Panc1 (cell line): ENCODE measurements around the gene MYH7B. TPM values are rescaled to one million over a fixed set of nuclear protein-coding genes. Genes with fewer than 3 reads are reported as not detected.

ENCODE experiments used
- ATAC-seq: fragments of 200-7000 bp; cut with Tn5 transposase; 2 replicates; pipeline ENCODE4 v1.9.1; 2020; ENCODE audit warnings: mild to moderate bottlenecking, moderate library complexity
- BruUV-seq: library from RNA; stranded (reverse); fragments of 400-500 nt; replicated peaks from 2 replicates; lab custom pipeline; 2021; lab: Mats Ljungman, UMichigan
- CTCF ChIA-PET: fragments of 300-600 bp; sonication (Branson Sonifier 250); formaldehyde crosslinking; loops from one replicate; lab custom pipeline; 2022; ENCODE audit warnings: antibody characterized with exemption; lab: Charles Lee
- POLR2A ChIA-PET: fragments of 300-600 bp; sonication (Branson Sonifier 250); formaldehyde crosslinking; loops from one replicate; lab custom pipeline; 2022; ENCODE audit warnings: antibody characterized with exemption; lab: Charles Lee
- DNase-seq: peaks from one replicate; pipeline ENCODE4 v3.0.0-alpha.2; 2010; ENCODE audit warnings: low read depth, low spot score
- H3K27ac ChIP-seq: 2 replicates; pipeline ENCODE4 v1.5.1; 2011; ENCODE audit warnings: mild to moderate bottlenecking, low read length, inconsistent platforms
- H3K27me3 ChIP-seq: fragments of 200-500 bp; sonication (Bioruptor generic); 2 replicates; pipeline ENCODE4 v1.6.0; 2014; ENCODE audit warnings: low read length, inconsistent platforms; ENCODE audit not compliant: control insufficient read depth, insufficient read depth
- H3K36me3 ChIP-seq: fragments of 200-500 bp; sonication (Bioruptor generic); 2 replicates; pipeline ENCODE4 v1.5.1; 2014; ENCODE audit warnings: inconsistent platforms, mild to moderate bottlenecking, low read length, moderate library complexity; ENCODE audit not compliant: control insufficient read depth, insufficient read depth
- H3K4me1 ChIP-seq: 2 replicates; pipeline ENCODE4 v1.5.1; 2011; ENCODE audit warnings: inconsistent platforms, mild to moderate bottlenecking, low read length, moderate library complexity; ENCODE audit not compliant: control insufficient read depth, insufficient read depth
- H3K4me3 ChIP-seq, 2 experiments: 2 replicates each; pipeline ENCODE4 v1.5.1; 2011 to 2012; ENCODE audit warnings: low read depth in 2 of 2, low read length in 2 of 2, mild to moderate bottlenecking in 2 of 2, inconsistent platforms in 1 of 2, moderate library complexity in 1 of 2
- H3K9me3 ChIP-seq: fragments of 200-500 bp; sonication (Bioruptor generic); 2 replicates; pipeline ENCODE4 v1.5.1; 2014; ENCODE audit warnings: low read depth, mild to moderate bottlenecking, inconsistent platforms, low read length, moderate library complexity; ENCODE audit not compliant: control insufficient read depth, insufficient read depth
- CTCF ChIP-seq: fragments of 450-650 bp; IDR thresholded peaks from 2 replicates; pipeline ENCODE4 v1.5.1; 2017; ENCODE audit warnings: mild to moderate bottlenecking
- POLR2AphosphoS5 ChIP-seq: IDR thresholded peaks from 2 replicates; pipeline ENCODE4 v1.6.1; 2012; ENCODE audit warnings: mild to moderate bottlenecking, low read depth, low read length, moderate library complexity
- REST ChIP-seq, 2 experiments: IDR thresholded peaks; 2 replicates each; pipeline ENCODE4 v1.6.1; 2011 to 2012; ENCODE audit warnings: low read depth in 2 of 2, control low read depth in 1 of 2, low read length in 1 of 2, mild to moderate bottlenecking in 1 of 2, moderate library complexity in 1 of 2; ENCODE audit not compliant: insufficient read depth in 1 of 2
- SIN3A ChIP-seq: IDR thresholded peaks from 2 replicates; pipeline ENCODE4 v1.6.1; 2012; ENCODE audit warnings: low read depth, mild to moderate bottlenecking, low read length, moderate library complexity, borderline replicate concordance; ENCODE audit not compliant: insufficient read depth
- TCF7L2 ChIP-seq: IDR thresholded peaks from 2 replicates; pipeline ENCODE4 v1.6.1; 2011; ENCODE audit warnings: mild to moderate bottlenecking, low read depth, low read length, inconsistent platforms
- in situ Hi-C: cut with HindIII; loops from 2 replicates; pipeline ENCODE4 v1.10.0; 2016; ENCODE audit warnings: low sequenced_read_pairs, low pct_unique_long_range_greater_than_20kb
- intact Hi-C: fragments of 100-400 bp; cut with micrococcal nuclease; formaldehyde crosslinking; loops from one replicate; pipeline ENCODE4 v1.10.0; 2022; ENCODE audit not compliant: unreplicated experiment
- total RNA-seq: library from RNA; stranded (reverse); gene quantifications from one replicate; pipeline ENCODE4 v1.2.1, GENCODE V29; 2021; ENCODE audit not compliant: unreplicated experiment

MYH7B gene
- total RNA-seq, 1 experiment from 2014 or later: 0.59 TPM

- Histone ChIP-seq H3K9me3 (no peaks in the 10 kb centered on the region), H3K36me3 (no peaks in the 10 kb centered on the region), H3K27ac (no peak overlapping the region), H3K4me1 (no peaks in the 10 kb centered on the region), H3K27me3 (no peaks in the 10 kb centered on the region), H3K4me3 (no peak overlapping the region)
- intact Hi-C loops: no loop called here
- ChIA-PET CTCF (no interaction called here), POLR2A (no interaction called here)
- in situ Hi-C loops: no loop called here
- ATAC-seq: no peak
- DNase-seq: no peak
- BruUV-seq: no TSS peak
- TF ChIP-seq CTCF (no peak), POLR2AphosphoS5 (no peak), SIN3A (no peak), REST (IDR thresholded peaks at IDR 0.05; ENCODE audit: insufficient read depth in 1 of 2, low read depth in 2 of 2, low read length in 1 of 2) (no peak), TCF7L2 (no peak)
Measured at GRCh38 chr20:34970193-34970840, 14.6 kb downstream of the MYH7B start.

- no TSS peak for BruUV-seq
- intact Hi-C loops: no loop called here
- Histone ChIP-seq H3K4me1 (no peaks in the 10 kb centered on the region), H3K9me3 (no peaks in the 10 kb centered on the region), H3K4me3 (no peak overlapping the region), H3K27ac (no peak overlapping the region), H3K27me3 (no peaks in the 10 kb centered on the region), H3K36me3 (no peaks in the 10 kb centered on the region)
- no peak for TF ChIP-seq CTCF
- TF ChIP-seq POLR2AphosphoS5: no peak
- no peak for TF ChIP-seq REST (IDR thresholded peaks at IDR 0.05; ENCODE audit: insufficient read depth in 1 of 2, low read depth in 2 of 2, low read length in 1 of 2)
- no peak for TF ChIP-seq TCF7L2
- no peak for TF ChIP-seq SIN3A
- in situ Hi-C loops: no loop called here
- ATAC-seq: no peak
- ChIA-PET POLR2A (no interaction called here), CTCF (no interaction called here)
- no peak for DNase-seq
Measured at GRCh38 chr20:34970846-34971560, 15.3 kb downstream of the MYH7B start.
